Activated CD4-positive, alpha-beta T cell treated with anti-CD3 and anti-CD28 coated beads, Interleukin-2, amount 50 U/mL, for 4 hours (primary cell): ENCODE results near the gene PRSS48.
"Not testable (repeated sequence)": the region's sequence is repeated elsewhere in the genome, so short reads cannot be mapped to it uniquely, and the experiment has no call there.

Experiments used
- DNase-seq, 2 experiments: peaks; one replicate each; pipeline ENCODE4 v3.0.0-alpha.2; 2020

The PRSS48 gene

DNA sequence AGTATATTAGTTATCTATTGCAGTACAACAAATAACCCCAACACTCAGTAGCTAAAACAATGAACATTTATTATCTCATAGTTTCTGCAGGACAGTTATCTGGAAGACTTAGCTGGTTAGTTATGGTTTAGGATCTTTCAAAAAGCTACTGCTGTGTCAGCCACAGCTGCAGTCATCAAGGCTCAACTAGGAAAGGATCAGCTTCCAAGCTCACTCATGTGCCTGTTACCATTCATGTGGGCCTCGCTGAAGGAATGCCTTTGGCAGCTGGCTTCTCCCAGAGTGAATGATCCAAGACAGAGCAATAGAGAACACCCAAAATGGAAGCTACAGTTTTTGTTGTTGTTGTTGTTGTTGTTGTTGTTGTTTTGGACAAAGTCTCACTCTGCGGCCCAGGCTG lies 13.5 kb upstream of the PRSS48 start:
- no peak for DNase-seq

DNA sequence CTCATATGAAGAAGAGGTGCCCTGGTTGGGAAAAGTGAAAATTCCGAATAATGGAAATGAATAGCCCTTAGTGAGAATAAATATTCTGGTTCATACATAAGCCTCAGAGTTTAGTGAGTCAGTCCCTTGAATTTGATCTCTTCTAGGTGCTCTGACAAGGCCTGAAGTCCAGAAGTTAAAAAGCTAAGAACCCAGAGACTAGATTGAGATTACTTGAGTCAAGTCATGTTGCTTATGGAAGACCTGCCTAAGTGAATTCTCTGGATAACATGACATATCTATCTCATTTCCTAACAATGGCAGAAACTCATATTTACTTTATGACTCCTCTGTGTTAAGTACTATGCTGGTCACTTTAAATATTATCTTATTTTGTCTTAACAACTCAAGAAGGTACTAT lies 10.5 kb upstream of the PRSS48 start:
- no peak for DNase-seq

GRCh38 chr4:151267104-151267503 lies 9.9 kb upstream of the PRSS48 start:
- DNase-seq, result no peak

DNA sequence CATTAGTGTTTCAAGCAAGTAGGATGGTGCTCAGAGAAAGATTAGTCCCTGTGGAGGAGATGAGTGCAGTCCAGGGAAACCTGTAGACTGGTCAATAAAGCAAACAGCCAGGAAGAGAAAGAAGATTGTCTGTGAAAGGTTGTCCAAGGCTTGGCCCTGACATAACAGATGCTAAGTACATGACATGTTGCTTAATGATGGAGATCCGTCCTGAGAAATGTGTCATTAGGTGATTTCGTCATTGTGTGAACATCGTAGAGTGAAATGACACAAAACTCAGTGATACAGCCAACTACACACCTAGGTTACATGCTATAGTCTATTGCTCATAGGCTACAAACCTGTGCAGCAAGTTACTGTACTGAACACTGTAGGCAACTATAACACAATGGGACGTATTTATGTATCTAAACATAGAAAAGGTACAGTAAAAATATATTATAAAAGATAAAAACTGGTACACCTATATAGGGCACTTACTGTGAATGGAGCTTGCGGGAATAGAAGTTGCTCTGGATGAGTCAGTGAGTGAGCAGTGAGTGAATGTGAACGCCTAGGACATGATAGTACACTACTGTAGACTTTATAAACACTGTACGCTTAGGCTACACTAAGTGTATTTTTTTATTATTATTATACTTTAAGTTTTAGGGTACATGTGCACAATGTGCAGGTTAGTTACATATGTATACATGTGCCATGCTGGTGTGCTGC lies 9.0 kb upstream of the PRSS48 start:
- DNase-seq, result no peak

DNA sequence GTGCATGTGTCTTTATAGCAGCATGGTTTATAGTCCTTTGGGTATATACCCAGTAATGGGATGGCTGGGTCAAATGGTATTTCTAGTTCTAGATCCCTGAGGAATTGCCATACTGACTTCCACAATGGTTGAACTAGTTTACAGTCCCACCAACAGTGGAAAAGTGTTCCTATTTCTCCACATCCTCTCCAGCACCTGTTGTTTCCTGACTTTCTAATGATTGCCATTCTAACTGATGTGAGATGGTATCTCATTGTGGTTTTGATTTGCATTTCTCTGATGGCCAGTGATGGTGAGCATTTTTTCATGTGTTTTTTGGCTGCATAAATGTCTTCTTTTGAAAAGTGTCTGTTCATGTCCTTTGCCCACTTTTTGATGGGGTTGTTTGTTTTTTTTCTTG lies 8.1 kb upstream of the PRSS48 start:
- not testable (repeated sequence) for DNase-seq

- DNase-seq, result no peak
Measured at GRCh38 chr4:151284534-151285245, 7.7 kb downstream of the PRSS48 start.

- DNase-seq, result no peak
Measured at GRCh38 chr4:151287409-151287808, 10.4 kb downstream of the PRSS48 start.

DNA sequence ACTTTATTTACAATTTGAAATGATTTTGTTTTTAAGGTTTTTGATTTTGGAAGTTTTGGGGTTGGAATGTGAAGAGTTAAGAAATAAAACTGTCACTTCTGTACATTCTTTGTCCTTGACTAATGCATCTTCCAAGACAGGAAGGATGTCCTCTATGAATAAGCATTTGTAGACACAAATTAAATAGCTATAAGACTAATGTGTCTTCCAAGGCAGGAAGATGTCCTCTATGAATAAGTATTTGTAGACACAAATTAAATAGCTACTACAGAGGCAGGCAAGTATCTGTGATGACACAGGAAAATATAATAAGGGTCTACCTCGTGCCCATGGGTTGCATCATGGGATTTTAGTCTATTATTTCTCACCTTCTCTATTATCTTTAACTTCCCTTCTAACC lies 14.5 kb downstream of the PRSS48 start:
- DNase-seq, result no peak

DNA sequence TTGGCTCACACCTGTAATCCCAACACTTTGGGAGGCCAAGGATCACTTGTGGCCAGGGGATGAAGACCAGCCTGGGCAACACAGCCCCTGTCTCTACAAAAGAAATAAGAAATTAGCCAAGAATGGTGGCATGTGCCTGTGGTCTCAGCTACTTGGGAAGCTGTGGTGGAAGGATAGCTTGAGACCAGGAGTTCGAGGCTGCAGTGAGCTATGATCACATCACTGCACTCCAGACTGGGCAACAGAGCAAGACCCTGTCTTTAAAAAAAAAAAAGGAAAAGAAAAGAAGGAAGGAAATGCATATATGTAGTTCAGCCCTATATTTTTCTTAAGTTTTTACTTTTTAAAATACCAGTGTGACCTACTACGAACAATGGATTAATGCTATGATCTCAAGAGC lies 15.1 kb downstream of the PRSS48 start:
- no peak for DNase-seq

GRCh38 chr4:151294833-151295496 lies 18.0 kb downstream of the PRSS48 start:
- no peak for DNase-seq

DNA sequence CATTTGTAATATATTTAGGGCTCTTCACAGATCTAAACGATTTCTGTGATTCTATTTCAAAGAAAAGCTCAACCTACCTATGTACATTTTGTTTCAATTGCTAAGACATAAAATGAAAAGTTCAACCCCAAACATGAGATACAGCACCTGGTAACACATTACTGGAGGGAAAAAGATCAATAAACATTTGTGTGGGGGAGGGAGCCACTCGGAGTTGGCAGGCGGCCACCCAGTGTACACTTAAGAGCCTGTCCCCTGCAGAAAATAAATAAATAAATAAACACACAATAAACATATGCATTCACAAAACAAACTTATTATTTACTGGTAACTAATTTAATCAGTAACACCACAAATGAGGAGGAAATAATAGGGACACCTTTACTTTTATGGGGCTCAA lies 19.3 kb downstream of the PRSS48 start:
- DNase-seq, result no peak

DNA sequence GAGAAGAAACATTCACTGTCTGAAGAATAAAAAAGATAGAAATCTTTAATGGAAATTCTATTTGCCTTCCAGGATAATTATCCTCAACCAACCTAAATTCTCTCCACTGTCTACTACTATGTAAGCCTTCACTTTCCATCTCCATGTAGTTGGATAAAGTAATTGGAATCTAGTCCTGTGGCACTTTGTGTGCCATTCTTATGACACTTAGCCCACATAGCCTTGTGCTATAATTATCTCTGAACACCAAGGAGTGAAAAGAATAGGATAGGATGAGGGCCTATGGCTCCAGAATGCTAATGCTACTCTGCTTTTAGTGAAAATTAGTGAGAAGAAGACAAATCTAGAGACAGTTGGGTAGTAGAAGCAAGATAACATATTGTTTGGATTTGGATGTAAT lies 20.2 kb downstream of the PRSS48 start:
- no peak for DNase-seq

- no peak for DNase-seq
Measured at GRCh38 chr4:151302432-151302831, 25.5 kb downstream of the PRSS48 start.

- DNase-seq, result no peak
Measured at GRCh38 chr4:151304226-151304625, 27.3 kb downstream of the PRSS48 start.

- no peak for DNase-seq
Measured at GRCh38 chr4:151304755-151305154, 27.8 kb downstream of the PRSS48 start.

DNA sequence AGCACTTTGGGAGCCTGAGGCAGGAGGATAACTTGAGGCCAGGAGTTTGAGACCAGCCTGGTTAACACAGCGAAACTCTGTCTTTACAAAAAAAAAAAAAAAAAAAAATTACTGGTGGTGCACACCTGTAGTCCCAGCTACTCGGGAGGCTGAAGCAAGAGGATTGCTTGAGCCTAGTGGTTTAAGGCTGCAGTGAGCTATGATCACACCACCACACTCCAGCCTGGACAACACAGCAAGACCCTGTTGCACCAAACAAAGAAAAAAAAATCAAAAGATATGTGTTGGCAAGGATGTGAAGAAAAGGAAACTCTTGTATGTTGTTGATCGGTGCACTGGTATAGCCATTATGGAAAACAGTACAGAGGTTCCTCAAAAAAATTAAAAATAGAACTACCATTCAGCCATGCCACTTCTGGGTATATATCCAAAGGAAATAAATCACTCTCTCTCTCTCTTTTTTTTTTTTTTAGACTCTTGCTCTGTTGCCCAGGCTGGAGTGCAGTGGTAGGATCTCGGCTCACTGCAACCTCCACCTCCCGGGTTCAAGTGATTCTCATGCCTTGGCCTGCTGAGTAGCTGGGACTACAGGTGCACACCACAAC lies 33.3 kb downstream of the PRSS48 start:
- no peak for DNase-seq

- DNase-seq, result no peak
Measured at GRCh38 chr4:151313306-151314009, 36.5 kb downstream of the PRSS48 start.

- no peak for DNase-seq
Measured at GRCh38 chr4:151314010-151314355, 37.0 kb downstream of the PRSS48 start.

GRCh38 chr4:151314479-151314878 lies 37.5 kb downstream of the PRSS48 start:
- no peak for DNase-seq

DNA sequence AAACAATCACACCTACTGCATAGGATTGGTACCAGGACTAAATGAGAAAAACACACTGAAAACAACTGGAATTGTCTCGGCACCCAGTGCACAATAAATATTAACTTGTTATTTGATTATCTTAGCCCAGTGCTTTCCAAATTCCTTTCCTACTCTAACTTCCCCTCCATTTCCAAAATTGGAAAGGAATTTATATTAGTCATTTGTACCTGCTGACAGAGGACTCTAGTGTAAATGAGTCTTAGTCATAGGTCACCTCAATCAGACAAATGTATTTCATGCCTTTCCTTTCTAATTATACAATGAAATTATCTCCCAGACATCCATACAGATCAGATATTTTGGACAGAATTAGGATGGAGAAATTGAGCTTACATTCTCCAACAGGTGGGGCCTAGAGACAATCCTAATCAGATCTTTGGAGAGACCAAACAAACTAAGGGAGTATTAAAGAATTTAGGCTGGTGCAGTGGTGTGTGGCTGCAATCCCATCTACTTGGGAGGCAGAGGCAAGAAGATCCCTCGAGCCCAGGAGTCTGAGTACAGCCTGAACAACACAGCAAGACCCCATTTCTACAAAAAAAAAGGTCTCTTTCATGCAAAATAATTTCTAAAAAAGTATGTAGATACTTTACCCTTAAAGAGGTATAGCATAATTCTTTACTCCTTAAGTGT lies 38.4 kb downstream of the PRSS48 start:
- no peak for DNase-seq

GRCh38 chr4:151316645-151317044 lies 39.7 kb downstream of the PRSS48 start:
- no peak for DNase-seq

GRCh38 chr4:151318307-151319006 lies 41.5 kb downstream of the PRSS48 start:
- no peak for DNase-seq
